Subcutaneous abdominal adipose tissue (tissue), 5 donors: ENCODE data around the gene DNAAF8.

Source experiments
- H3K27ac ChIP-seq: one replicate; pipeline ENCODE4 v1.7.0; 2013; ENCODE audit warnings: low read depth, mild to moderate bottlenecking, inconsistent platforms, low read length, moderate library complexity
- H3K27me3 ChIP-seq, 5 donors: one replicate each; pipeline ENCODE4 v1.7.0; 2013; ENCODE audit warnings: low read length in 5 of 5, inconsistent platforms in 1 of 5; ENCODE audit not compliant: control insufficient read depth in 5 of 5, insufficient read depth in 4 of 5
- H3K36me3 ChIP-seq, 5 donors: one replicate each; pipeline ENCODE4 v1.7.0; 2013; ENCODE audit warnings: low read length in 5 of 5; ENCODE audit not compliant: control insufficient read depth in 5 of 5, insufficient read depth in 5 of 5
- H3K4me1 ChIP-seq, 5 donors: one replicate each; pipeline ENCODE4 v1.7.0; 2013; ENCODE audit warnings: low read length in 5 of 5, mild to moderate bottlenecking in 3 of 5, moderate library complexity in 1 of 5; ENCODE audit not compliant: control insufficient read depth in 5 of 5, insufficient read depth in 5 of 5
- H3K4me3 ChIP-seq, 5 donors: one replicate each; pipeline ENCODE4 v1.7.0; 2013; ENCODE audit warnings: low read length in 5 of 5, low read depth in 1 of 5
- H3K9ac ChIP-seq, 5 donors: one replicate each; pipeline ENCODE4 v1.7.0; 2013; ENCODE audit warnings: low read length in 5 of 5, mild to moderate bottlenecking in 4 of 5, moderate library complexity in 3 of 5
- H3K9me3 ChIP-seq, 5 donors: one replicate each; pipeline ENCODE4 v1.7.0; 2013; ENCODE audit warnings: low read length in 5 of 5; ENCODE audit not compliant: control insufficient read depth in 5 of 5
- donor health status: healthy.
- donor health status: healthy.
- donor health status: healthy.
- donor health status: healthy.
- donor health status: healthy.

DNAAF8 gene

GRCh38 chr16:4749700-4750257 is 15.4 kb downstream of the DNAAF8 start:
- H3K9me3 ChIP-seq: peaks cover 0 to 2% (median 0%) of the 10 kb centered on the region in 5 donors
- H3K27ac ChIP-seq: no peak overlapping the region
- peaks cover 0 to 53% (median 44%) of the 10 kb centered on the region in 5 donors for H3K36me3 ChIP-seq
- no peak overlapping the region for H3K4me3 ChIP-seq
- H3K27me3 ChIP-seq: no peaks in the 10 kb centered on the region
- no peak overlapping the region for H3K9ac ChIP-seq
- H3K4me1 ChIP-seq: peaks cover 0 to 11% (median 9%) of the 10 kb centered on the region in 5 donors

- H3K27ac ChIP-seq: no peak overlapping the region
- H3K27me3 ChIP-seq: no peaks in the 10 kb centered on the region
- peaks cover 0 to 4% (median 0%) of the 10 kb centered on the region in 5 donors for H3K9me3 ChIP-seq
- H3K4me3 ChIP-seq: no peak overlapping the region
- peaks cover 0 to 61% (median 52%) of the 10 kb centered on the region in 5 donors for H3K36me3 ChIP-seq
- no peak overlapping the region for H3K9ac ChIP-seq
- peaks cover 0 to 11% (median 9%) of the 10 kb centered on the region in 5 donors for H3K4me1 ChIP-seq
These were observed 16.6 kb downstream of the DNAAF8 start for GRCh38 chr16:4750896-4751295.

- peaks cover 0 to 4% (median 0%) of the 10 kb centered on the region in 5 donors for H3K9me3 ChIP-seq
- H3K9ac ChIP-seq: no peak overlapping the region
- no peaks in the 10 kb centered on the region for H3K27me3 ChIP-seq
- H3K4me3 ChIP-seq: no peak overlapping the region
- H3K4me1 ChIP-seq: peaks cover 0 to 1% (median 0%) of the 10 kb centered on the region in 5 donors
- no peak overlapping the region for H3K27ac ChIP-seq
- H3K36me3 ChIP-seq: peaks cover 0 to 69% (median 58%) of the 10 kb centered on the region in 5 donors
These were observed 18.2 kb downstream of the DNAAF8 start for GRCh38 chr16:4752351-4753100.

DNA sequence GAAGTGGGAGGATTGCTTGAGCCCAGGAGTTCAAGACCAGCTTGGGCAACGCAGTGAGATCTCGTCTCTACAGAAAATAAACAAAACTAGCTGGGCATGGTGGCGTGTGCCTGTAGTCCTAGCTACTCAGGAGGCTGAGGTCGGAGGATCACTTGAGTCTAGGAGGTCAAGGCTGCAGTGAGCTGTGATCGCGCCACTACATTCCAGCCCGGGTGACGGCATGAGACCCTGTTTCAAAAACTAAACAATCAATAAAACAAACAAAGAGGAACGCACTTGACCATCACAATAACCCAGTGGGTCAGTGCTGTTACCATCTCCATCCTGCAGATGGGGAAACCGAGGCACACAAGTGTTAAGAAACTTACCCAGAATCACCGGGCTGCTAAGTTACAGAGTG is 18.9 kb downstream of the DNAAF8 start:
- peaks cover 0 to 73% (median 60%) of the 10 kb centered on the region in 5 donors for H3K36me3 ChIP-seq
- H3K4me3 ChIP-seq: no peak overlapping the region

GRCh38 chr16:4754865-4755264 is 20.5 kb downstream of the DNAAF8 start:
- H3K36me3 ChIP-seq: peaks cover 0 to 82% (median 68%) of the 10 kb centered on the region in 5 donors

More for the DNA sequence above, 18.9 kb downstream of the DNAAF8 start:
- Histone ChIP-seq H3K4me1 (no peaks in the 10 kb centered on the region), H3K27ac (no peak overlapping the region), H3K27me3 (no peaks in the 10 kb centered on the region), H3K9ac (no peak overlapping the region), H3K9me3 (peaks cover 0 to 4% (median 0%) of the 10 kb centered on the region in 5 donors)

GRCh38 chr16:4755687-4756086 is 21.4 kb downstream of the DNAAF8 start:
- no peaks in the 10 kb centered on the region for H3K4me1 ChIP-seq
- peaks cover 0 to 4% (median 0%) of the 10 kb centered on the region in 5 donors for H3K9me3 ChIP-seq
- no peak overlapping the region for H3K27ac ChIP-seq
- peaks cover 0 to 83% (median 75%) of the 10 kb centered on the region in 5 donors for H3K36me3 ChIP-seq
- H3K9ac ChIP-seq: no peak overlapping the region
- no peaks in the 10 kb centered on the region for H3K27me3 ChIP-seq
- H3K4me3 ChIP-seq: no peak overlapping the region

More at GRCh38 chr16:4754865-4755264, 20.5 kb downstream of the DNAAF8 start:
- no peaks in the 10 kb centered on the region for H3K4me1 ChIP-seq
- no peaks in the 10 kb centered on the region for H3K27me3 ChIP-seq
- H3K9me3 ChIP-seq: peaks cover 0 to 4% (median 0%) of the 10 kb centered on the region in 5 donors
- no peak overlapping the region for H3K4me3 ChIP-seq
- H3K9ac ChIP-seq: no peak overlapping the region
- no peak overlapping the region for H3K27ac ChIP-seq

DNA sequence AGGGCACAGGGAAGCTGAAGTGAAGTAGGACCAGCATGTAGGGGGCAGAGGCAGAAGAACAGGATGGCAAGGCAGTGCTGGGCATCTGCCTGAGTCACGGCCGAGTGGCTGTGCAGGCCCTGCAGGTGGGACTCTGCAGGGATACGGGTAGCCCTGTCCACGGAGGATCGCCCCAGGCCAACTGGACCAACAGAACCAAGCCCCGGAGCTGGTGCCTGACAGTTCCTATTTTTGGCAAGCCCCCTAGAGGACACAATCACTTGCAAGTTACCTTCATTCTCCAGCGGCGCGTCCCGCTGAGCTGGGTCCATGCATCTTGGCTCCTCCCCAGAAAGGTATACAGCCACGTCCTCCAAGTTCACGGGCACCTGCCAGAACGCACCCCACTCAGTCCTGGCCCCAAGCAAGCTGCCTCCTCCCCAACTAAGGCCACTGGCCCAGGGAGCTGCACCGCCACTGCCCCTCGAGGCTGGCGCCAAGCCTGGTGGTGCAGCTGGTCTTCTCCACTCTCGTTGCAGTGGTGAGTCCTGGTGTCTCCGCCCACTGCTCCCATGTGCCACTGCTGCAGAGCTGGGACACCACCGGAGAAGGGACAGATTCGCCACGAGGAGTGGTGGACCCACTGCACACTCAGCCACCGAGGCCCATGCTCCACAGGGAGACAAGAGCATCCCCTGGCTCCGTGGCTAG is 26.0 kb downstream of the DNAAF8 start:
- Histone ChIP-seq H3K27me3 (no peaks in the 10 kb centered on the region), H3K27ac (no peak overlapping the region), H3K4me1 (peaks cover 0 to 7% (median 4%) of the 10 kb centered on the region in 5 donors), H3K9ac (no peak overlapping the region), H3K4me3 (no peak overlapping the region), H3K36me3 (peaks cover 0 to 81% (median 70%) of the 10 kb centered on the region in 5 donors), H3K9me3 (no peaks in the 10 kb centered on the region)

GRCh38 chr16:4762205-4762604 is 27.9 kb downstream of the DNAAF8 start:
- no peak overlapping the region for H3K4me3 ChIP-seq
- H3K36me3 ChIP-seq: peaks cover 0 to 73% (median 58%) of the 10 kb centered on the region in 5 donors

DNA sequence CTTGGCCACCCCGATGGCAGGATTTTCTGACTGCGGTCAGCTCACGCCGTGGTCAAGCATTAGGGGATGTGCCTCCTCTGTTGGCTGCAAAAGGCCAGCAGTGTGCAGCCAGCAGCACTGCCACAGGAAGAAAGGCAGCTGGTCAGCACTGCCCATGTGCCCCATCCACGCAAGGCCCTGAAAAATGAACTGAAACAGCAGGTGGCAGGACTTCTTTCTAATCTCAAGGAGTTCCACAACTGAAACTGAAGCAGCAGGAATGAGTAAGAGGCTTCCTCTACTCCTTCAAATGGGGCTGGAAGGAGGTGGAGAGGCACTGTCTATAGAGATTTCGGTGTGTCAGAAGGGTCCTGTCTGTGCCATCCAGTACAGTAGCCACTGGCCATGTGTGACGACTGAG is 29.5 kb downstream of the DNAAF8 start:
- no peaks in the 10 kb centered on the region for H3K9me3 ChIP-seq
- H3K4me3 ChIP-seq: no peak overlapping the region
- no peak overlapping the region for H3K9ac ChIP-seq
- H3K27me3 ChIP-seq: no peaks in the 10 kb centered on the region
- H3K4me1 ChIP-seq: peaks cover 5 to 37% (median 27%) of the 10 kb centered on the region in 5 donors
- no peak overlapping the region for H3K27ac ChIP-seq
- H3K36me3 ChIP-seq: peaks cover 0 to 59% (median 49%) of the 10 kb centered on the region in 5 donors

More at GRCh38 chr16:4762205-4762604, 27.9 kb downstream of the DNAAF8 start:
- H3K27me3 ChIP-seq: no peaks in the 10 kb centered on the region
- H3K9me3 ChIP-seq: no peaks in the 10 kb centered on the region
- H3K27ac ChIP-seq: no peak overlapping the region
- peaks cover 5 to 23% (median 18%) of the 10 kb centered on the region in 5 donors for H3K4me1 ChIP-seq
- no peak overlapping the region for H3K9ac ChIP-seq
